ENCODE measurements around the gene SNAP47.

SNAP47 gene

GRCh38 chr1:227769936-227770494 is 34.8 kb downstream of the SNAP47 start:
- DNase-seq: no peak

GRCh38 chr1:227770812-227771211 is 35.6 kb downstream of the SNAP47 start:
- DNase-seq: no peak

- DNase-seq: no peak
Observed at GRCh38 chr1:227771326-227771725, 36.1 kb downstream of the SNAP47 start.

- no peak for DNase-seq
Observed at GRCh38 chr1:227771771-227772170, 36.5 kb downstream of the SNAP47 start.

GRCh38 chr1:227773558-227773957 is 38.3 kb downstream of the SNAP47 start:
- DNase-seq: no peak

- no peak for DNase-seq
Observed at GRCh38 chr1:227774051-227774731, 39.0 kb downstream of the SNAP47 start.

GRCh38 chr1:227774821-227775661 is 39.8 kb downstream of the SNAP47 start:
- DNase-seq: no peak

GRCh38 chr1:227775841-227776240 is 40.6 kb downstream of the SNAP47 start:
- no peak for DNase-seq

GRCh38 chr1:227776331-227776771 is 41.1 kb downstream of the SNAP47 start:
- no peak for DNase-seq

GRCh38 chr1:227777156-227777555 is 41.9 kb downstream of the SNAP47 start:
- no peak for DNase-seq

- no peak for DNase-seq
Observed at GRCh38 chr1:227777646-227778045, 42.4 kb downstream of the SNAP47 start.

GRCh38 chr1:227778401-227778947 is 43.2 kb downstream of the SNAP47 start:
- DNase-seq: no peak

GRCh38 chr1:227779021-227779441 is 43.8 kb downstream of the SNAP47 start:
- DNase-seq: no peak

- DNase-seq: no peak
Observed at GRCh38 chr1:227779685-227780084, 44.5 kb downstream of the SNAP47 start.

- no peak for DNase-seq
Observed at GRCh38 chr1:227780101-227781044, 45.1 kb downstream of the SNAP47 start.

- no peak for DNase-seq
Observed at GRCh38 chr1:227781314-227781930, 46.2 kb downstream of the SNAP47 start.

- DNase-seq: no peak
Observed at GRCh38 chr1:227782226-227782625, 47.0 kb downstream of the SNAP47 start.

- no peak for DNase-seq
Observed at GRCh38 chr1:227785094-227785804, 50.0 kb downstream of the SNAP47 start.

GRCh38 chr1:227785805-227786671 is 50.8 kb downstream of the SNAP47 start:
- no peak for DNase-seq
